Measurements from ENCODE around the gene SSR4.

- TF ChIP-seq POLR2A (IDR thresholded peaks at IDR 0.05; ENCODE audit: control extremely low read depth in 1 of 2, low read depth in 2 of 2, low read length in 2 of 2), result no peak
- TF ChIP-seq CEBPB (IDR thresholded peaks at IDR 0.05; ENCODE audit: low read depth, low read length), result no peak
Observed at GRCh38 chrX:153793291-153793690, 1.2 kb upstream of the SSR4 start.

Data from H1 (cell line).